Measurements from ENCODE around the gene ITPR1.
"Not testable (repeated sequence)": the region's sequence is repeated elsewhere in the genome, so short reads cannot be mapped to it uniquely, and the experiment has no call there.

The ITPR1 gene

GRCh38 chr3:4493014-4493940 lies at the start of gene ITPR1:
ITPR1 (plus strand) TSS chr3:4493348; CDS start chr3:4516492, 23,144 bp downstream.
- peak; percentile 99 for DNase-seq (ENCODE audit: low spot score)

- no peak for DNase-seq (ENCODE audit: low spot score)
These were observed 45.7 kb upstream of the ITPR1 start for GRCh38 chr3:4447295-4447999.

- DNase-seq (ENCODE audit: low spot score), result no peak
These were observed 45.0 kb upstream of the ITPR1 start for GRCh38 chr3:4448187-4448586.

- no peak for DNase-seq (ENCODE audit: low spot score)
These were observed 43.9 kb upstream of the ITPR1 start for GRCh38 chr3:4449043-4449805.

GRCh38 chr3:4454142-4454541 lies 39.0 kb upstream of the ITPR1 start:
- no peak for DNase-seq (ENCODE audit: low spot score)

GRCh38 chr3:4456780-4457179 lies 36.4 kb upstream of the ITPR1 start:
- not testable (repeated sequence) for DNase-seq (ENCODE audit: low spot score)

GRCh38 chr3:4458961-4459360 lies 34.2 kb upstream of the ITPR1 start:
- DNase-seq (ENCODE audit: low spot score), result no peak

GRCh38 chr3:4460334-4460733 lies 32.8 kb upstream of the ITPR1 start:
- no peak for DNase-seq (ENCODE audit: low spot score)

- DNase-seq (ENCODE audit: low spot score), result no peak
These were observed 31.6 kb upstream of the ITPR1 start for GRCh38 chr3:4461468-4462090.

- no peak for DNase-seq (ENCODE audit: low spot score)
These were observed 30.6 kb upstream of the ITPR1 start for GRCh38 chr3:4462369-4463040.

- DNase-seq (ENCODE audit: low spot score), result no peak
These were observed 28.6 kb upstream of the ITPR1 start for GRCh38 chr3:4464576-4464975.

GRCh38 chr3:4466741-4467521 lies 26.2 kb upstream of the ITPR1 start, which contains the start of gene SUMF1:
SUMF1 (minus strand) TSS chr3:4467269; CDS start chr3:4467245, 24 bp downstream.
- DNase-seq (ENCODE audit: low spot score), result peak; percentile 85

- DNase-seq (ENCODE audit: low spot score), result no peak
These were observed 25.7 kb upstream of the ITPR1 start for GRCh38 chr3:4467522-4467867.

GRCh38 chr3:4471907-4472306 lies 21.2 kb upstream of the ITPR1 start:
- DNase-seq (ENCODE audit: low spot score), result no peak

GRCh38 chr3:4472312-4472711 lies 20.8 kb upstream of the ITPR1 start:
- no peak for DNase-seq (ENCODE audit: low spot score)

GRCh38 chr3:4472766-4473165 lies 20.4 kb upstream of the ITPR1 start:
- no peak for DNase-seq (ENCODE audit: low spot score)

- peak; percentile 21 for DNase-seq (ENCODE audit: low spot score)
These were observed 18.3 kb upstream of the ITPR1 start for GRCh38 chr3:4474683-4475490.

- DNase-seq (ENCODE audit: low spot score), result no peak
These were observed 17.3 kb upstream of the ITPR1 start for GRCh38 chr3:4475804-4476203.

GRCh38 chr3:4476496-4476895 lies 16.7 kb upstream of the ITPR1 start:
- no peak for DNase-seq (ENCODE audit: low spot score)

- no peak for DNase-seq (ENCODE audit: low spot score)
These were observed 14.9 kb upstream of the ITPR1 start for GRCh38 chr3:4478261-4478660.

Data from NAMALWA (cell line).